CD4-positive, alpha-beta memory T cell (primary cell): Measurements from ENCODE around the gene SCCPDH. TPM values are rescaled to one million over a fixed set of nuclear protein-coding genes. Genes with fewer than 3 reads are reported as not detected.

Source experiments
- CTCF ChIA-PET: fragments of 350-600 bp; sonication (Branson Sonifier 250); formaldehyde crosslinking; loops from one replicate; lab custom pipeline; 2021; ENCODE audit warnings: inconsistent platforms; ENCODE audit not compliant: partially characterized antibody; lab: Charles Lee
- POLR2A ChIA-PET: fragments of 350-600 bp; sonication (Branson Sonifier 250); formaldehyde crosslinking; loops from one replicate; lab custom pipeline; 2021; ENCODE audit not compliant: partially characterized antibody; lab: Charles Lee
- DNase-seq, 5 donors: peaks; one replicate each; pipeline versions ENCODE4 v3.0.0 to v3.0.0-alpha.2; 2020 to 2022; ENCODE audit warnings: mixed read lengths in 1 of 5
- H3K27ac ChIP-seq: one replicate; pipeline ENCODE4 v1.7.0; 2013; ENCODE audit warnings: low read depth, low read length
- H3K27me3 ChIP-seq: 2 replicates; pipeline ENCODE4 v1.7.0; 2013; ENCODE audit warnings: mild to moderate bottlenecking, low read length, moderate library complexity; ENCODE audit not compliant: insufficient read depth
- H3K36me3 ChIP-seq: 2 replicates; pipeline ENCODE4 v1.7.0; 2013; ENCODE audit warnings: mild to moderate bottlenecking, low read length, moderate library complexity; ENCODE audit not compliant: insufficient read depth
- H3K4me1 ChIP-seq: 2 replicates; pipeline ENCODE4 v1.7.0; 2013; ENCODE audit warnings: mild to moderate bottlenecking, low read length, moderate library complexity; ENCODE audit not compliant: insufficient read depth
- H3K4me3 ChIP-seq, 2 donors: one replicate each; pipeline ENCODE4 v1.7.0; 2013; ENCODE audit warnings: low read length in 2 of 2, mild to moderate bottlenecking in 1 of 2
- H3K9me3 ChIP-seq, 2 donors: one replicate each; pipeline ENCODE4 v1.7.0; 2013; ENCODE audit warnings: low read length in 2 of 2, control low read depth in 1 of 2; ENCODE audit not compliant: control insufficient read depth in 1 of 2
- H3K27ac Mint-ChIP-seq, 7 donors: one replicate each; pipeline ENCODE4 v1.8.0; 2020 to 2021; ENCODE audit warnings: mixed read lengths in 7 of 7, mild to moderate bottlenecking in 6 of 7, inconsistent platforms in 3 of 7, moderate library complexity in 3 of 7
- H3K27me3 Mint-ChIP-seq, 2 donors: one replicate each; pipeline ENCODE4 v1.8.0; 2020 to 2021; ENCODE audit warnings: mixed read lengths in 2 of 2
- H3K36me3 Mint-ChIP-seq, 2 donors: one replicate each; pipeline ENCODE4 v1.8.0; 2020 to 2021; ENCODE audit warnings: mixed read lengths in 2 of 2, inconsistent platforms in 1 of 2, mild to moderate bottlenecking in 1 of 2
- H3K4me1 Mint-ChIP-seq, 4 donors: one replicate each; pipeline ENCODE4 v1.8.0; 2020 to 2021; ENCODE audit warnings: mixed read lengths in 4 of 4, mild to moderate bottlenecking in 1 of 4
- H3K4me3 Mint-ChIP-seq, 8 donors: one replicate each; pipeline ENCODE4 v1.8.0; 2020 to 2021; ENCODE audit warnings: mixed read lengths in 8 of 8, mild to moderate bottlenecking in 7 of 8, moderate library complexity in 6 of 8, inconsistent platforms in 3 of 8
- H3K9me3 Mint-ChIP-seq, 8 donors: one replicate each; pipeline ENCODE4 v1.8.0; 2020 to 2021; ENCODE audit warnings: mixed read lengths in 8 of 8, mild to moderate bottlenecking in 5 of 8, inconsistent platforms in 3 of 8, moderate library complexity in 1 of 8
- intact Hi-C: fragments of 100-400 bp; cut with micrococcal nuclease; formaldehyde crosslinking; loops from one replicate; pipeline ENCODE4 v1.15.1; 2023
- polyA plus RNA-seq, 2 donors: library from polyadenylated mRNA; unstranded; fragments of 300-500 nt; fragmentation: Illumina TruSeq; gene quantifications; one replicate each; pipeline ENCODE4 v1.2.3, GENCODE V29; 2021
- total RNA-seq, 2 experiments: library from RNA; stranded (reverse); gene quantifications; one replicate each; pipeline ENCODE4 v1.2.3, GENCODE V29; 2021

Gene SCCPDH
- total and polyA plus RNA-seq, 4 experiments from 2014 or later, result 2.4 to 4.8 (median 3.2) TPM

DNA sequence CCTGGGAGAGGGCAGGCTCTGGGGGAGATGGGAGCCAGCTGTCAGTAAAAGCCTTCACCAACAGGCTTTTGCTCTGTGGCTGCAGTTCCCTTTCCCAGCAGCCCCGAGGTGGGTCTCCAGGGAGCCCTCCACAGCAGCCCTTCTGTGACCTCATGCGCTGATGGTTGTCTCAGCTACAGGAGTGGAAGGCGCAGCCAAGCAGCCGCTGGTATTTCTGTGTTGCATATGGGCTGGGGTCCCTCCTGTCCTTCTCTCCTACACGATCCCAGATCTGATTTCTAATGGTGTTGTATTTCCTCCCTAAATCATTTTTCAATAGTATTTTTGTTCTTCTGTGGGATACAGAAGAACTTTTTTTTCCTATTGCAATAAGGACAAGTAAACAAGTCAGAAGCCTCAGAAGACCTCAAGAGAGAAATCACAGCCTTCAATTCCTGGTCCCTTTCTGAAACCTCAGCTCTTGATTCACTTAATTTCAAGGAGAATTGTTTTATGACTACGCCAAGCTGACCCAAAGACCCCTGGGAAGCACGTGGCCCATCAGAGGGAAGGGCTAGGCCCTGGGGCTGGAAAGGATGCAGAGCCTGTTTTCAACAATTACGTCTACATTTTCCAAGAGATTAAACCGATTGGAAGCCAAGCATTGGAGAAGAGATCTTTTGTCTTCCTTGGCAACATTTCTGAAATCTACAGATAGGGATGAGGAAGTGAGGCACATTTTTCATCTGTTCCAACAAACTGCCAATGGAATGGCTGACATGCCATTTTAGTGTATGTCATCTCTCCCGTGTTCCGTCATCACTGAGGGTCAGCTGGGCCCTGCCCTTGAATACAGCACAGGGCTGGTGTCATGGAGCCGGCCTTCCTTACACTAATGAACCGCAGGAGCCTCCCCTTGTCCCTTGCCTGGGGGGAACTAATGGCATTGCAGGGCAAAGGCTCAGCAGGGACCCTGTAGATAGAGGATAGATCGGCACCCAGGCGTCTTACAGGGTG is 42.0 kb upstream of the SCCPDH start:
- H3K27ac ChIP-seq, result no peak overlapping the region
- CTCF ChIA-PET, result interaction anchor here (0.6 to 1.3 kb wide), 2 partner anchors 9 to 219 kb away, joined by 3 to 5 read pairs; no protein-coding TSS in a partner anchor
- Mint-ChIP-seq H3K36me3 (peaks cover 0 to 14% of the 10 kb centered on the region in 2 donors), H3K4me3 (no peak overlapping the region), H3K4me1 (no peaks in the 10 kb centered on the region), H3K9me3 (no peaks in the 10 kb centered on the region), H3K27ac (no peak overlapping the region), H3K27me3 (no peaks in the 10 kb centered on the region)
- no peak for DNase-seq
- H3K9me3 ChIP-seq, result no peaks in the 10 kb centered on the region
- POLR2A ChIA-PET, result no interaction called here
- intact Hi-C loops, result no loop called here
- no peak overlapping the region for H3K4me3 ChIP-seq
- no peaks in the 10 kb centered on the region for H3K4me1 ChIP-seq
- no peaks in the 10 kb centered on the region for H3K36me3 ChIP-seq
- no peaks in the 10 kb centered on the region for H3K27me3 ChIP-seq

DNA sequence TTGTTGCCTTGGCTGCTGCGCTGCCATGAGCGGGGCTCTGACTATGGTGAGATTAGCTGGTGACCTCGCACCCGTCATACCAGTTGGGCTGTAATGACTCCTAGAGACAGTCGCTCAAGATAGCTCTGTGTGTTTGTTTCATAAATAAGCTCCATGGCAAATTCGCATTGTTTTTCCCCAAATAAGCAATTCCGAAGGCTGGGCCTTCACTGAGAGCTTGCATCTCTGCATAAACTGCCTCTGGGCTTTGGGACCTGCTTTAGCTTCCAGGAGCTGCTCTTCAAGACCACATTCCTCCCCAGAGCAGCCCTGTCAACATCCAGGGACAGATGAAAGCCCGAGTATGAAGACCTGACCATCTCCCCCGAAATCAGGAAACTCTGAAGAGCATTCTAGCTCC is 40.7 kb upstream of the SCCPDH start:
- POLR2A ChIA-PET, result no interaction called here
- no peaks in the 10 kb centered on the region for H3K27me3 ChIP-seq
- no peak for DNase-seq
- H3K27ac Mint-ChIP-seq, result no peak overlapping the region
- H3K36me3 Mint-ChIP-seq, result peaks cover 0 to 14% of the 10 kb centered on the region in 2 donors
- H3K9me3 ChIP-seq, result no peaks in the 10 kb centered on the region
- intact Hi-C loops, result no loop called here
- H3K27ac ChIP-seq, result no peak overlapping the region
- H3K4me1 ChIP-seq, result no peaks in the 10 kb centered on the region
- no peaks in the 10 kb centered on the region for H3K36me3 ChIP-seq
- H3K4me1 Mint-ChIP-seq, result no peaks in the 10 kb centered on the region
- no peaks in the 10 kb centered on the region for H3K9me3 Mint-ChIP-seq
- CTCF ChIA-PET, result no interaction called here
- H3K4me3 Mint-ChIP-seq, result no peak overlapping the region
- H3K27me3 Mint-ChIP-seq, result no peaks in the 10 kb centered on the region
- no peak overlapping the region for H3K4me3 ChIP-seq

DNA sequence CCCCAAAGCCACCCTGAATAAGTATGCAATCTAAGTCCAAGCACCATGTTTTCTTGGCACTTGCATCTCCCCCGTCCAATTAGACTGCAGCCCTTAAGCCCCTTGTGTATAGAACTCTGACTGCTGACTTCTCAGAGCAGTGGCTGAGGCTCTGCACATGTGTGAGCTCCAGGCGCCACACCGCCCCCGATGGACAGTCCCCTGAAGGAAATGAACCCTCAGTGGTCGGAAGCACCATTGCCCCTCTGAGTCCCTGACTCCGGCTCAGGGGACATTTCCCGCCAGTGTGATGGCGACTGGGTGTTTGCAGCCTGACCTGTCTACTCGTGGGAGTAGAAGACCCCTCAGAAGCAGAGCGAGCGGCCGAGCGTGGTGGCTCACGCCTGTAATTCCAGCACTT is 37.2 kb upstream of the SCCPDH start:
- Mint-ChIP-seq H3K9me3 (peaks cover 0 to 7% (median 0%) of the 10 kb centered on the region in 8 donors), H3K4me3 (no peak overlapping the region), H3K27me3 (no peaks in the 10 kb centered on the region), H3K27ac (no peak overlapping the region), H3K36me3 (peaks cover 0 to 14% of the 10 kb centered on the region in 2 donors), H3K4me1 (peaks cover 0 to 3% (median 1%) of the 10 kb centered on the region in 4 donors)
- Histone ChIP-seq H3K36me3 (no peaks in the 10 kb centered on the region), H3K27ac (no peak overlapping the region), H3K4me1 (peaks cover 7% of the 10 kb centered on the region), H3K27me3 (no peaks in the 10 kb centered on the region), H3K9me3 (no peaks in the 10 kb centered on the region), H3K4me3 (no peak overlapping the region)
- intact Hi-C loops, result no loop called here
- DNase-seq, result no peak
- ChIA-PET CTCF (interaction anchor here (1.1 kb wide), 1 partner anchor 9 kb away, joined by 3 read pairs; no protein-coding TSS in a partner anchor), POLR2A (no interaction called here)

DNA sequence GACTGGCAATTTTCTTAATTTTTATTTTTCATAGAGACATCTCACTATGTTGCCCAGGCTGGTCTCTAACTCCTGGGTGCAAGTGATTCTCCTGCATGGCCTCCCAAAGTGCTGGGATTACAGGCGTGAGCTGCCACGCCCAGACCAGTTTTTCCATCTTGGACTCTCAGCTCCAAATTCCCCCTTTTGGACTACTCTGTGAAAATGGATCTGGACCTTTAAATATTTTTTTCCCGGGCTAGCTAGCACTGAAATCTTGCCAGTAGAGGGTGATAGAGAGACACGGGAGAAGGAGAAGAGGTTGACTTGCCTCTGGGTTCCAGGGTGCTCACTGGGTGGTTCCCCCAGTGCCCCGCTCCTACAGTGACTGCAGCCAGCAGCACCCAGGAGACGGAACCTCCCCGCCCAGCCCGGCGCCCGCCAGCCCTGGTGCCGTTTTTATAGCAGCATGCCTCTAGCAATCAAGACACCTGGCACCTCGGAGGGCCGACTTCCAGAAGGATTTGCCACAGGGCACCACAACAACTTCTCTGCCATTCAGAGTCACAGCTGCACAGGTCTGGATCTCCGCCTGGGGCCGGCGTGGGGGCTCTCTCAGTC is 34.7 kb upstream of the SCCPDH start:
- H3K27ac ChIP-seq, result no peak overlapping the region
- Mint-ChIP-seq H3K36me3 (peaks cover 0 to 5% of the 10 kb centered on the region in 2 donors), H3K27me3 (no peaks in the 10 kb centered on the region), H3K4me3 (peak overlapping the region in 1 of 8 donors; percentile 26), H3K27ac (peak overlapping the region in 1 of 7 donors; percentile 57), H3K9me3 (peaks cover 0 to 18% (median 6%) of the 10 kb centered on the region in 8 donors), H3K4me1 (peaks cover 0 to 3% (median 1%) of the 10 kb centered on the region in 4 donors)
- H3K4me1 ChIP-seq, result peaks cover 7% of the 10 kb centered on the region
- H3K4me3 ChIP-seq, result no peak overlapping the region
- no peaks in the 10 kb centered on the region for H3K27me3 ChIP-seq
- intact Hi-C loops, result no loop called here
- no peaks in the 10 kb centered on the region for H3K36me3 ChIP-seq
- POLR2A ChIA-PET, result no interaction called here
- no peaks in the 10 kb centered on the region for H3K9me3 ChIP-seq
- DNase-seq, result peak in 4 of 5 donors; percentile 35 to 43 (median 39)
- CTCF ChIA-PET, result interaction anchor here (0.7 to 1.7 kb wide), 10 partner anchors 8 to 191 kb away, joined by 3 to 7 read pairs (median 3); partner anchors contain the start of gene SMYD3

DNA sequence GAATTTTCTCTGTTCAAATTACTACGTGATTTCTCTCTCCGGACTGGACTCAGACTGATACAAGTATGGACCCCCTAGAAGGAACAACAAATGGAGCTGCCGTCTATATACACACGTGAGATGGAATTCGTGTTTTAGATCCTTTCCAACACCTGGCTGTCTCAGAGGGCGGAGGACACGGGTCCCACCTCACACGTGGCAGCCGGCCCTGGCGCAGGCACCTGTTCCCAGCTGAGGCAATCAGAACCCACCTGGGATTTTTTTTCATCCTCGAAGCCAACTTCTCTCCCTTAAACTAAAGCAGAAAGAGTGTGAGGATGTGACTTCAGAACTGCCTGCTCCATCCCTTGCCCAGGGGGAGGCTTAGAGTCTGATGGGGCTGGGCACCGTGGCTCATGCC is 34.1 kb upstream of the SCCPDH start:
- intact Hi-C loops, result no loop called here
- Mint-ChIP-seq H3K36me3 (peaks cover 0 to 4% of the 10 kb centered on the region in 2 donors), H3K4me3 (peak overlapping the region in 1 of 8 donors; percentile 26), H3K27ac (no peak overlapping the region), H3K9me3 (peaks cover 0 to 20% (median 7%) of the 10 kb centered on the region in 8 donors), H3K4me1 (peaks cover 0 to 3% (median 1%) of the 10 kb centered on the region in 4 donors), H3K27me3 (no peaks in the 10 kb centered on the region)
- Histone ChIP-seq H3K36me3 (no peaks in the 10 kb centered on the region), H3K27ac (no peak overlapping the region), H3K9me3 (no peaks in the 10 kb centered on the region), H3K27me3 (no peaks in the 10 kb centered on the region), H3K4me3 (no peak overlapping the region), H3K4me1 (peaks cover 7% of the 10 kb centered on the region)
- POLR2A ChIA-PET, result no interaction called here
- DNase-seq, result no peak
- CTCF ChIA-PET, result interaction anchor here (1.1 to 1.7 kb wide), 4 partner anchors 23 to 192 kb away, joined by 3 to 4 read pairs (median 4); no protein-coding TSS in a partner anchor

DNA sequence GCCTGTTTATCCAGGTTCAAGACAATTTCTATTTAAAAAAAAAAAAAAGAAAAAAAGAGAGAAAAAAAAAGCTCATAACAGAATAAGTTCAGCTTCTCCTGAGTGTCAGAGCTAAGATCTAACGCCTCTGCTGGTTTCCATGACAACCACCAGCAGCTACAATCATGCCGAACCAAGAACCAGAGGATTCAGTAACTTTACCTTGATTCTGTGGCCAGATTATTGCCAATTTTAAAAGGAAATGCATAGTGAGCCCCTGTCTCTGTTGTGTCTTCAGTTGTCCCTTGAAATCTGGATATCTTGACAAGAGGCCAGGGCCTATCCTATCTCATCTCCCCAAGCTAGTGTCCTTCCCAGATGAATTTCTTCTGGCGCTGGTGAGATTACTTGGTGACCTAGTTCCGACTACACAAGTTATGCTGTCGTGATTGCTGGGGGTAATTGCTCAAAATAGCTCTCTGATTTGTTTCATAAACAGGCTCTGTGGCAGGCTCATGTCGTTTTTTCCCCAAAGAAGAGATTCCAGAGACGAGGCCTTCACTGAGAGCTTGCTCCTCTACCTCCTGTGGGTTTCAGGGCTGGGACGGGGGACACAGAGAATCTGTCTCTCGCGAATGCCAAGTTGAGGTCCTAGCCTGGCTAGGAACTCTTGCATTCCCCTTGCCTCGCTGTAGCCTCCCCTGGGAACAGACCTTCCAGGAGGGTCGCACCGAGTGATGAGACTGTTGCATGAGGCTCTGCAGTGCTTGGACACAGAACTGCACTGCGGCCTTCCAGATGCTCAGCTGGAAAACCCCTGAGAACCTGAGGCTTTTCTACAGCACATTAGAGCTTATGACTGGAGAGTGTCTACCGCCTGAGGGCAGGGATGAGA is 32.4 kb upstream of the SCCPDH start:
- Histone ChIP-seq H3K4me3 (no peak overlapping the region), H3K4me1 (peaks cover 7% of the 10 kb centered on the region), H3K36me3 (no peaks in the 10 kb centered on the region), H3K27me3 (no peaks in the 10 kb centered on the region), H3K27ac (no peak overlapping the region), H3K9me3 (no peaks in the 10 kb centered on the region)
- Mint-ChIP-seq H3K4me1 (peaks cover 0 to 7% (median 4%) of the 10 kb centered on the region in 4 donors), H3K4me3 (no peak overlapping the region), H3K27me3 (no peaks in the 10 kb centered on the region), H3K36me3 (peaks cover 0 to 4% of the 10 kb centered on the region in 2 donors), H3K9me3 (peaks cover 0 to 20% (median 7%) of the 10 kb centered on the region in 8 donors), H3K27ac (peak overlapping the region in 3 of 7 donors; percentile 48 to 67 (median 52))
- DNase-seq, result no peak
- intact Hi-C loops, result no loop called here
- ChIA-PET POLR2A (no interaction called here), CTCF (no interaction called here)
